Suprapubic skin (tissue), 4 donors: Measurements from ENCODE around the gene ROBO2.

ENCODE experiments used
- CTCF ChIP-seq, 2 donors: fragments of 200-600 bp in 1 of 2; fragments of 450-650 bp in 1 of 2; sonication (generic) in 1 of 2; IDR thresholded peaks; one replicate each; pipeline ENCODE4 v1.5.1; 2016 to 2019; ENCODE audit warnings: antibody characterized with exemption in 2 of 2, mild to moderate bottlenecking in 1 of 2, moderate library complexity in 1 of 2
- POLR2A ChIP-seq, 2 donors: fragments of 450-650 bp; IDR thresholded peaks; one replicate each; pipeline ENCODE4 v1.6.1; 2017; ENCODE audit warnings: antibody characterized with exemption in 2 of 2, mild to moderate bottlenecking in 2 of 2, moderate library complexity in 2 of 2
- POLR2AphosphoS5 ChIP-seq, 3 donors: sonication (generic); formaldehyde crosslinking; IDR thresholded peaks; one replicate each; pipeline ENCODE4 v1.6.1; 2017; ENCODE audit warnings: antibody characterized with exemption in 3 of 3

- TF ChIP-seq CTCF (IDR thresholded peaks at IDR 0.05) (no peak), POLR2AphosphoS5 (IDR thresholded peaks at IDR 0.05) (no peak), POLR2A (IDR thresholded peaks at IDR 0.05) (no peak)
Observed at GRCh38 chr3:77234004-77234403, 194.1 kb downstream of the ROBO2 start.
